SK-N-MC (cell line): ENCODE data around the gene CDC16.

Experiments
- EZH2 ChIP-seq: fragments of 200-600 bp; sonication (generic); IDR thresholded peaks from one replicate; pipeline ENCODE4 v1.6.1; 2017; ENCODE audit warnings: antibody characterized with exemption
- FOXP2 ChIP-seq: optimal IDR thresholded peaks from 2 replicates; pipeline ENCODE3; 2011; ENCODE audit warnings: mild to moderate bottlenecking, moderate library complexity; ENCODE audit not compliant: insufficient read depth; ENCODE audit errors: extremely low read length, control extremely low read depth
- POLR2AphosphoS5 ChIP-seq: IDR thresholded peaks from 2 replicates; pipeline ENCODE4 v1.6.1; 2012; ENCODE audit warnings: mild to moderate bottlenecking, low read depth, low read length, borderline replicate concordance

- TF ChIP-seq POLR2AphosphoS5: no peak
- no peak for TF ChIP-seq EZH2
- TF ChIP-seq FOXP2: no peak
These were observed 50.6 kb downstream of the CDC16 start for GRCh38 chr13:114285166-114285808.
